GM23338 (cell line): ENCODE results near the gene SLC6A1. TPM values are rescaled to one million over a fixed set of nuclear protein-coding genes. Genes with fewer than 3 reads are reported as not detected.

Experiments used
- ATAC-seq: fragments of 200-7000 bp; cut with Tn5 transposase; 3 replicates; pipeline ENCODE4 v1.9.1; 2020
- DNase-seq: peaks from one replicate; pipeline ENCODE4 v3.0.0-alpha.2; 2015; ENCODE audit warnings: low spot score
- H2AFZ ChIP-seq: fragments of 200-600 bp; sonication (generic); 2 replicates; pipeline ENCODE4 v1.8.0; 2016; ENCODE audit warnings: antibody characterized with exemption, mild to moderate bottlenecking, moderate library complexity
- H3F3A ChIP-seq: fragments of 200-600 bp; sonication (generic); replicated peaks from 2 replicates; pipeline ENCODE4 v1.8.0; 2017; ENCODE audit warnings: antibody characterized with exemption, mixed run types, low read depth
- H3K27ac ChIP-seq: fragments of 200-600 bp; sonication (generic); 2 replicates; pipeline ENCODE4 v1.6.1; 2016; ENCODE audit warnings: low read depth
- H3K27me3 ChIP-seq: fragments of 200-600 bp; sonication (generic); 2 replicates; pipeline ENCODE4 v1.8.0; 2016; ENCODE audit warnings: mild to moderate bottlenecking, mixed run types, moderate library complexity; ENCODE audit not compliant: insufficient read depth
- H3K36me3 ChIP-seq: fragments of 200-600 bp; sonication (generic); 2 replicates; pipeline ENCODE4 v1.8.0; 2016; ENCODE audit warnings: mild to moderate bottlenecking; ENCODE audit not compliant: insufficient read depth
- H3K4me1 ChIP-seq: fragments of 200-600 bp; sonication (generic); 2 replicates; pipeline ENCODE4 v1.8.0; 2016; ENCODE audit warnings: mild to moderate bottlenecking, moderate library complexity; ENCODE audit not compliant: insufficient read depth
- H3K4me2 ChIP-seq: fragments of 200-600 bp; sonication (generic); 2 replicates; pipeline ENCODE4 v1.7.1; 2017; ENCODE audit warnings: mixed run types
- H3K4me3 ChIP-seq: fragments of 200-600 bp; sonication (generic); 2 replicates; pipeline ENCODE4 v1.6.1; 2016; ENCODE audit warnings: mixed run types
- H3K79me2 ChIP-seq: fragments of 200-600 bp; sonication (generic); replicated peaks from 2 replicates; pipeline ENCODE4 v1.8.0; 2017; ENCODE audit warnings: mild to moderate bottlenecking; ENCODE audit not compliant: insufficient read depth
- H3K9me2 ChIP-seq: fragments of 200-600 bp; sonication (generic); 2 replicates; pipeline ENCODE4 v1.8.0; 2017; ENCODE audit not compliant: insufficient read depth
- H4K20me1 ChIP-seq: fragments of 200-600 bp; sonication (generic); replicated peaks from 2 replicates; pipeline ENCODE4 v1.8.0; 2017; ENCODE audit warnings: mild to moderate bottlenecking; ENCODE audit not compliant: insufficient read depth
- H3K27ac Mint-ChIP-seq: 2 replicates; pipeline ENCODE4 v1.8.0; 2020; ENCODE audit warnings: inconsistent platforms, mild to moderate bottlenecking, moderate library complexity, mixed read lengths
- H3K27me3 Mint-ChIP-seq: 3 replicates; pipeline ENCODE4 v1.8.0; 2022; ENCODE audit warnings: low read depth, mild to moderate bottlenecking, moderate library complexity, mixed read lengths, inconsistent platforms; ENCODE audit not compliant: insufficient read depth, poor library complexity
- H3K36me3 Mint-ChIP-seq: 3 replicates; pipeline ENCODE4 v1.8.0; 2021; ENCODE audit warnings: low read depth, mild to moderate bottlenecking, inconsistent platforms, moderate library complexity, mixed read lengths
- H3K4me1 Mint-ChIP-seq: 3 replicates; pipeline ENCODE4 v1.8.0; 2020; ENCODE audit warnings: mild to moderate bottlenecking, inconsistent platforms, mixed read lengths
- H3K4me3 Mint-ChIP-seq: 3 replicates; pipeline ENCODE4 v1.8.0; 2021; ENCODE audit warnings: moderate library complexity, mild to moderate bottlenecking, inconsistent platforms, mixed read lengths
- H3K9me3 Mint-ChIP-seq: 3 replicates; pipeline ENCODE4 v1.8.0; 2020; ENCODE audit warnings: moderate library complexity, mild to moderate bottlenecking, inconsistent platforms, mixed read lengths
- CREB1 ChIP-seq: fragments of 250-450 bp; sonication (Bioruptor Pico); IDR thresholded peaks from 2 replicates; pipeline ENCODE4 v1.5.0; 2020; ENCODE audit warnings: low read depth, mild to moderate bottlenecking, moderate library complexity
- CTCF ChIP-seq, 2 experiments: fragments of 200-600 bp in 1 of 2; sonication (generic) in 1 of 2; conservative IDR thresholded peaks; 2 replicates each; pipeline versions ENCODE4 v1.5.1 to v1.6.1; 2016 to 2017; ENCODE audit warnings: antibody characterized with exemption in 2 of 2, low read depth in 2 of 2, mild to moderate bottlenecking in 2 of 2, moderate library complexity in 1 of 2
- ETS1 ChIP-seq: IDR thresholded peaks from 2 replicates; pipeline ENCODE4 v1.6.1; 2016; ENCODE audit warnings: antibody characterized with exemption
- NANOG ChIP-seq: IDR thresholded peaks from 2 replicates; pipeline ENCODE4 v1.6.1; 2016; ENCODE audit warnings: antibody characterized with exemption, borderline replicate concordance
- REST ChIP-seq: IDR thresholded peaks from one replicate; pipeline ENCODE4 v1.6.1; 2018; ENCODE audit warnings: antibody characterized with exemption; ENCODE audit not compliant: unreplicated experiment
- STAT1 ChIP-seq: IDR thresholded peaks from one replicate; pipeline ENCODE4 v1.6.1; 2016; ENCODE audit warnings: antibody characterized with exemption; ENCODE audit not compliant: unreplicated experiment
- ZNF114 ChIP-seq: fragments of 250-450 bp; sonication (Bioruptor Pico); IDR thresholded peaks from 2 replicates; pipeline ENCODE4 v1.5.0; 2020; ENCODE audit warnings: mild to moderate bottlenecking, moderate library complexity
- ZNF331 ChIP-seq: fragments of 250-450 bp; sonication (Bioruptor Pico); IDR thresholded peaks from 2 replicates; pipeline ENCODE4 v1.5.0; 2020; ENCODE audit warnings: low read depth, mild to moderate bottlenecking, moderate library complexity
- polyA plus RNA-seq: library from polyadenylated mRNA; unstranded; fragments of >200 nt; fragmentation: Nextera tagmentation; extraction: Ambion mirVana; gene quantifications from 2 replicates; pipeline ENCODE4 v1.2.1, GENCODE V29; 2016
- total RNA-seq: library from RNA; depleted of rRNA; stranded (reverse); fragments of >200 nt; shearing (Covaris generic); gene quantifications from 2 replicates; pipeline ENCODE4 v1.2.3, GENCODE V29; 2014

Gene SLC6A1
- total and polyA plus RNA-seq, 2 experiments from 2014 or later, result 0.16 to 0.28 TPM

- no peak for TF ChIP-seq CTCF (conservative IDR thresholded peaks at IDR 0.05; ENCODE audit: low read depth in 2 of 2)
- no peak for TF ChIP-seq NANOG
- TF ChIP-seq REST, result no peak
- TF ChIP-seq STAT1, result no peak
- no peak for TF ChIP-seq ZNF114 (CRISPR knock-in tag)
Observed at GRCh38 chr3:11084677-11085076, 92.1 kb downstream of the SLC6A1 start (continued).

- Histone ChIP-seq H3K4me1 (no peaks in the 10 kb centered on the region), H3F3A (no peaks in the 10 kb centered on the region), H3K79me2 (no peaks in the 10 kb centered on the region), H3K36me3 (no peaks in the 10 kb centered on the region), H4K20me1 (no peaks in the 10 kb centered on the region), H3K27me3 (no peaks in the 10 kb centered on the region), H3K9me2 (no peaks in the 10 kb centered on the region), H2AFZ (no peak overlapping the region), H3K4me2 (no peak overlapping the region), H3K4me3 (no peak overlapping the region), H3K27ac (no peak overlapping the region)
- H3K4me1 Mint-ChIP-seq, result no peaks in the 10 kb centered on the region
- no peak overlapping the region for H3K27ac Mint-ChIP-seq
- TF ChIP-seq NANOG, result no peak
- TF ChIP-seq CREB1 (CRISPR knock-in tag), result no peak
- no peak for TF ChIP-seq ZNF331 (CRISPR knock-in tag)
- TF ChIP-seq CTCF (conservative IDR thresholded peaks at IDR 0.05; ENCODE audit: low read depth in 2 of 2), result no peak
- TF ChIP-seq ETS1, result no peak
- TF ChIP-seq STAT1, result no peak
- no peak overlapping the region for H3K4me3 Mint-ChIP-seq
- peaks cover 9% of the 10 kb centered on the region for H3K27me3 Mint-ChIP-seq
- H3K36me3 Mint-ChIP-seq, result no peaks in the 10 kb centered on the region
- no peak for DNase-seq
- no peaks in the 10 kb centered on the region; the same call in 2 of the 3 replicates for H3K9me3 Mint-ChIP-seq
- ATAC-seq, result no peak
Observed at GRCh38 chr3:11085093-11085840, 92.7 kb downstream of the SLC6A1 start.
